ENCODE data around the gene FOXP3.

Gene FOXP3

GRCh38 chrX:49272421-49272820, 7.9 kb upstream of the FOXP3 start:
- DNase-seq, result no peak

- no peak for DNase-seq
These were observed 6.8 kb upstream of the FOXP3 start for GRCh38 chrX:49271341-49271740.

DNA sequence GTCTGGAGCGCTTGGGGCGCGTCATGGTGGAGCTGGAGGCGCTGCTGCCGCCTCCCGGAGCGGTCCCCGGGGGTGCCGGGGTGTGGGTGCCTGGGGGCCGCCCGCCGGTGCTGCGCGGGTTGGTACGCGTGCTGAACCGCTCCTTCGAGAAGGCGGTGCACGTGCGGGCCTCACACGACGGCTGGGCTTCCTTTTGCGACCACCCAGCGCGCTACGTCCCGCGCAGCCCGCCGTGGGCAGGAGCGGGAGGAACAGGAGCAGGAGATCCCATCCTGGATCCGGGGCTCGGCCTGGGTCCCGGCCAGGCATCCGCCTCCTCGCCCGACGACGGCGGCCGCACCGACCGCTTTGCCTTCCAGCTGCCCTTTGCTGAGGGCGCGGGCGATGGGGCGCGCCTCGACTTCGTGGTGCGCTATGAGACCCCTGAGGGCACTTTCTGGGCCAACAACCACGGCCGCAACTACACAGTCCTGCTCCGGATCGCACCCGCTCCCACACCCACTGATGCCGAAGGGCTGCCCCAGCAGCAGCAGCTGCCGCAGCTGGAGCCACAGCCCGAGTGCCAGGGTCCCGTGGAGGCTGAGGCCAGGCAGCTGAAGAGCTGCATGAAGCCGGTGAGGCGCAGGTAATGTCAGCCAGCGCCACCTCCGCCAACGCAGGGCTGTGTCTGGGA, 5.9 kb upstream of the FOXP3 start:
- DNase-seq, result no peak

DNA sequence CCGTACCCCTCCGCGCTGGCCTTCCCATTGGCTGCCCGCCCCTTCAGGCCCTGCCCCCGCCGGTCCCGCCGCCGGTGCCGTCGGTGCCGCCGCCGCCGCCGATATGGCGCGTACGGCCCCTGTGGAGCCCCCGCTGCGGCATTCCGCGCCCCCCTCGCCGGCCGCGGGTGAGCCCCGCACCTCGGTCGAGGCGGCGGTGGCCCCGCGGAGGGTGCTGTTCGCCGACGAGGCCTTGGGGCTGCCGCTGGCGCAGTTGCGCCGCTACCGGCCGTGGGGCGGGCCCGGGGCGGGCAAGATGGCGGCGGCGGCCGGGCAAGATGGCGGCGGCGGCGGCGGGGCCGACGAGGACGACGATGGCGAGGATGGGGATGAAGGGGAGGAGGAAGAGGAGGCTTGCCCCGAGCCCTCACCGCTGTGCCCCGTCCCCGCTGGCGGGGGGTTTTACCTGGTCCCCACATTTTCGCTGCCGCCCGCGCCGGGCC, 5.3 kb upstream of the FOXP3 start, which contains the start of gene PPP1R3F:
TSS of gene PPP1R3F (plus strand) at position 27 of the 482 bp plus-strand sequence. CDS start at position 104, 77 bp downstream.
- no peak for DNase-seq

DNA sequence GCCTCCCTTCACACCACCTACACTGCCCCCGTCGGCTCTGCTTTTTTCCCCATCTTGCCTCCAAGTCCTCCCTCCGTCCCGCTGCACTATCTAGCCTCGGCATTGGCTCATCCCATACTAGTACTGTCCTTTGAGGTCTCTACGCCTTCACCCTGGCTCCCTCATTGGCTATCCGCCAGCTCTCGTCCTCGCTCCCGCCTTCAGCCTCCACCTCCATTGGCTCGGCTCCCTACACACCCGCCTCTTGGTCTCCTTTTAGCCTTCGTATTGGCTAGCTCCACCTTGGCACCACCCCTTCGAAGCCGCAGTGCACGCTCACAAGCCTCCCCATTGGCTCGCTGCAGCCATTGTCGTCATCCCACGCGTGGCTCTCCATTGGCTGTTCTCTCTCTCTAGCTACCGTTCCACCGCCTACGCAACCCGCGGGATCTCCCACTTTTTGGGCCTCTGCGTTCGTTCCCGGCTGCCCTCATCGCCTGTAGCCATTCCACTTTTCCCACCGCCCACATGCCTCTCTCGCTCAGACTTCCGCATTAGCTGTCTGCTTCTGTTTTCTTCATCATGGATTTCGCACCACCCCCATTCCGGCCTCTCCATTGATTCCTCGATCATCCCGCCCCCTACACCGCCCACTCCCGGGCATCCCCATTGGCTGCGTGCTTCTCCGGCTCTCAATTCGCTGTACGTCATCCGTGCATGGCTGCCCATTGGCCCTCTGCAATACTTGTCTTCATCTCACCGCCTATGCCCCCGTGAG, 4.7 kb upstream of the FOXP3 start:
- peak; percentile 78 for DNase-seq

DNA sequence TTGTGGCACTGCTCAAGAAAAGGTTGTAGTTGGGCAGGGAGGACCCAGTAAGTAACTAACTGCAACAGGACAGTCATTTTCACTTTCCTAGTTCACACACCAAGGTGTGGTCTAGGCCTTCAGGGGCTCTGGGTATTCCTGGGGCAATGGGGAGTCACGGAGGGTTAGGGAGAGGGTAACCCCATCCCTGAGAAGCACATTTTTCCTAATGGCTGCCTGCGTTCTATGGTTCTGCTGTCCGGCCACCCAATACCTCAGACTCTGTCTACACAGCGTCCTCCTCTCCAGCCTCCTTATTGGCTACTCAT, 4.1 kb upstream of the FOXP3 start:
- no peak for DNase-seq

DNA sequence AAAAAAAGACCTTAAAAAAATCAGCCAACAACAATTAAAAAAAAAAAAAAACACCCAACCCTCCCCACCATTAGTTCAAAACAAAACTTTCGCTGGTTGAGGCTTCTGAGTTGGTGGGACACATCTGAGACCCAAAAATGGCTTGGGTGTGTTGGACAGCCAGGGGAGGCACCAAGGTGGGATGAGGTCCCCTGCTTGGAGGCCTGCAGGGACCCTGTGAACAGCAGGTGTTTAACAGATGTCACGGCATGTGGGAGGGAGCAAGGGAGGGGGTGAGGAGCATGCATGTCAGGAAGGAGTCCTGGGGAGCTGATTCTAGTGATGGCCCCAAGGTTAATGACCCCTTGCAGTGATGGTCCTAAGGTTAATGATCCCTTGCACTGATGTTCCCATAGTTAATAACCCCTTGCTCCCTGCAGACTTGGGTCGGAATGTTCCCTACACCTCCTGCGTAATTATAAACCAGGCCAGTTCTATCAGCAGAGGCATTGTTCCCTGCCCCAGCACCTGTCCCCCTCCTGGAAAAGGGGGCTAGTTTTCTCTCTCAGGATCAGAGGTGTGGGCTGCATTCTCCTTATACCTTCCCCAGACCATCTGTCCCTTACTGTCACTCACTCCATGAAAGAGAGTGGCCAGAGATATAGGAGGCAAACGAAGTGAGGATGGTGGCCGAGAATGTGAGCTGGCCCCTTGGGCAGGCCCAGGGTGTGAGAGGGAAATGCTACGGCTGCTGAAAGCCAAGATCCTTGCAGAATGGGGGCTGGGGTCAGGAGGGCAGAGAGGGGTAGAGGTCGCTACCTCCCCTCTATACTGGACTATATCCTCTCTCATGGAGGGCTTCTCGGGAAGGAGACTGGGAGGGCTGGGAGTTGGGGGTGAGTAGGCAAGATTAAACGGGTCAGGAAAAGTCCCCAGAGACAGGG, 2.3 kb upstream of the FOXP3 start:
- no peak for DNase-seq

- no peak for DNase-seq
These were observed 879 bp downstream of the FOXP3 start for GRCh38 chrX:49263631-49264030.

DNA sequence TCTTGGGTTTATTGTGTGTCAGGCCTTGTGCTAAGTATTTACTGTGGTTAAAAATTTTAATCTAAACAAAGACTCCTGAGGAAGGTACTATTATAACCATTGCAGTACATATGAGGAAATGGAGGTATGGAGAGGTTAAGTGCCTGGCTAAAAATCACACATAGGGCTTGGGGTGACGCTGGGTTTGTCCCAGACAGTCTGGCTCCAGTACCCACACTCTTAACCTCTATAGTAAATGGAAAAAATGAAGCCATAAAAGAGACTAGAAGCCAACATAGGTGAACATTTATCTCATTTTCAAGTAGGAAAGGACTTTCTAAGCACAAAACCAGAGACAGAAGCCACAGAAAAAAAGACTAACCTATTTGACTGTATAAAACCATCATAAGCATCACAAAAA, 1.9 kb downstream of the FOXP3 start:
- DNase-seq, result no peak

GRCh38 chrX:49260221-49260985, 4.1 kb downstream of the FOXP3 start:
- DNase-seq, result no peak

DNA sequence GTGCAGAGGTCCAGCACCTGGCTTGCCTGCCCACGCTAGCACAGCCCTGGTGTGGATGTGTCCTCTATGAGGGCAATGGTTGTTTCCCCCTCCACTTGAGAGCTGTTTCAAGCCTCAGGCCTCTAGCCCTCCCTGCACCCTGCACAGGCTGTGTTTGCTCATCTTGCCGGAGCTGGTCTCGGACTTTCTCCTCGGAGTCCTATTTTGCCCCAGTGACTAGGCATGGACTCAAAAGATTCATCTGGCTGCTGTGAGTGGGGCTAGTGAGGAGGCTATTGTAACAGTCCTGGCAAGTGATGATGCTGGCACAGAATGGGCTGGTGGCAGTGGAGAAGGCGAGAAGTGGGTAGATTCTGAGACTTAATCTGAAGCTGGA, 5.8 kb downstream of the FOXP3 start:
- DNase-seq, result no peak

- no peak for DNase-seq
These were observed 6.4 kb downstream of the FOXP3 start for GRCh38 chrX:49257846-49258748.

GRCh38 chrX:49257074-49257790, 7.3 kb downstream of the FOXP3 start:
- no peak for DNase-seq

- no peak for DNase-seq
These were observed 8.1 kb downstream of the FOXP3 start for GRCh38 chrX:49256268-49256995.

DNA sequence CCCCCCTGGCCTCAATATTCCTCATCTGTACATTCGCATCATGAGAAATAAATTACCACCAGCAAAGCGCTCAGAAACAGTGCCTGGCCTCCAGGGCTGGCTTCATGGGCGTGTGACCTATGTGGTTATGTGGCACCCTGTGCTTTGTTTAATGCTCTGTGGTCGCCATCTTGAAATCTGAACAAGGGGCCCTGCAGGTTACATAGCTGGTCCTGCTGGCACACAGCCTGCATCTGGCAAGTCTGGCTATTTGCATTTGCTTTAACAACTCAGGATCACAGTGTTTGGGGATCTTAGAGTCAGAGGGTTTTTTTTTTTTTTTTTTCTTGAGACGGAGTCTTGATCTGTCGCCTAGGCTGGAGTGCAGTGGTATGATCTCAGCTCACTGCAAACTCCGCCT, 9.9 kb downstream of the FOXP3 start:
- no peak for DNase-seq

GRCh38 chrX:49251325-49251724, 13.2 kb downstream of the FOXP3 start:
- no peak for DNase-seq

DNA sequence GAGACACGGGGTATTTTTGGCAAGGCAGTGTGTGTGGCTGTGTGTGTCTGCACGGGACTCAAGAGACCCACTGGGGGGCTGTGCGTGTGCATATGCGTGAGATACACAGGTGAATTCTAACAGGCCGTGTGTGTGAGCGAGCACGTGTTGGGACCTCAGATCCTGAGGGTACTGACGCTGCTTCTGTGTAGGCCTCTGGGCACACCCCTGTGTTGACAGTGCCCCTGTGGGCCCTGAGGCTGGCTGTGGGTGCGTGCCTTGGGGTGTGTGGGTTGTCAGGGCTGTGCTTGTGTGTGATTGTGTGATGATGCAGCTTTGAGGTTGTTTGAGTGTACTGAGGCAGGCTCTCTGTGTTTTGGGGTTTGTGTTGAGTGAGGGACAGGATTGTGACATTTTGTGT, 13.9 kb downstream of the FOXP3 start:
- DNase-seq, result no peak

DNA sequence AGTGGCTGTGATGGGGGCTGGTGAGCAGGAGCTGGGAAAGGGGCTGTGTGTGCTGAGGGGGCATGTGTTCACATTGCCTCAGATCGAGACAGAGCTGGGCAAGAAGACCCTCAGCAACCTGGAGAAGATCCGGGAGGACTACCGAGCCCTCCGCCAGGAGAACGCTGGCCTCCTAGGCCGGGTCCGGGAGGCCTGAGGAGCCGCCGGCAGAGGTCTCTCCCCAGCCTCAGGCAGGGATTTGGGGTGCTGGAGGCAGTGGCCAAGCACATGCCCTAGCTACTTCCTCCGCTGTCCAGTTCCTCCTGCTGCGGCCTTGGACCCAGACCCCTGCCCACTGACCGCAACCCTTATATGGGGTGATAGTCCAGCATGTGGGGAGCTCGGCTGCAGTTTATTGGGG, 14.4 kb downstream of the FOXP3 start:
- DNase-seq, result no peak

DNA sequence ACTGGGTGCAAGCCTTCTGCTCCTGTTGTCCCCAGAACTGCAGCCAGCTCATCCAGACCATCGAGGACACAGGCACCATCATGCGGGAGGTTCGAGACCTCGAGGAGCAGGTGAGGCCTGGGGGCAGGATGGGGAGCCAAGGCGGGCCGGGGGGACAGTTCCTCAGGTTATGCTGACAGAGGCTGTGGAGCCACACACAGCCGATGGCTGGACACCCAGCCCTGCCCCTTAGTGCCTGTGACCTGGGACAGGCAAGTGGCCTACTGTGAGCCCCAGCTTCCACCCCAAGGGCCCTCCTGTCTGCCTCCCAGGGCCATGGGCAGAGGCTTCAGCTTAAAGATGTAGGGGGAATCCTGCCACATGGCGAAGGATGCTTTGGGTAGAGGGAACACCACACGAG, 14.9 kb downstream of the FOXP3 start:
- no peak for DNase-seq

DNA sequence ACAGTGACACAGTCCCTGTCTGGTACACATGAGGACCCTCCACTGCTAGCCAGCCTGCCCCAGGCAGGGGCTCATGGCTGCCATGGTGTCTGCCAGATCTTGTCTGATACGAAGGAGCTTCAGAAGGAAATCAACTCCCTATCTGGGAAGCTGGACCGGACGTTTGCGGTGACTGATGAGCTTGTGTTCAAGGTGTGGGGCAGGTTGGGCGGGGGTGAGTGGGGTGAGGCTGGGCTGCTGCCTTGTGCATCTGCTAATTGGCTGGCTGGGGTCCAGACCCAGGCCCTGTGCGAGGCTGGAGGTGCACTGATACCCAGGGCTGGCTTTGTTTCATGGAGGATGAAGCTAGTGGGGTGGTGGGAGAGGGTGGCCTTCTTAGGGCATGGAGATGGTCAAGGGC, 15.4 kb downstream of the FOXP3 start:
- DNase-seq, result no peak

Data from activated gamma-delta T cell (primary cell).